HG03066 (cell line): ENCODE data around the gene CCDC159.
"Not testable (repeated sequence)": the region's sequence is repeated elsewhere in the genome, so short reads cannot be mapped to it uniquely, and the experiment has no call there.

Experiments
- ATAC-seq: cut with Tn5 transposase; IDR thresholded peaks from one replicate; pipeline ENCODE4 v1.9.1; 2021; ENCODE audit warnings: low read depth; ENCODE audit not compliant: unreplicated experiment

Gene CCDC159

GRCh38 chr19:11364935-11365334 is 18.6 kb downstream of the CCDC159 start:
- ATAC-seq, result no peak

GRCh38 chr19:11365557-11366117 is 19.3 kb downstream of the CCDC159 start:
- ATAC-seq, result no peak

- no peak for ATAC-seq
These were observed 21.2 kb downstream of the CCDC159 start for GRCh38 chr19:11367528-11367927.

GRCh38 chr19:11370744-11371143 is 24.4 kb downstream of the CCDC159 start:
- no peak for ATAC-seq

GRCh38 chr19:11373166-11373884 is 27.0 kb downstream of the CCDC159 start:
- no peak for ATAC-seq

- ATAC-seq, result no peak
These were observed 27.6 kb downstream of the CCDC159 start for GRCh38 chr19:11373885-11374432.

- peak; percentile 93 for ATAC-seq
These were observed 28.3 kb downstream of the CCDC159 start, which contains the start of gene SWSAP1 for GRCh38 chr19:11374433-11375142. SWSAP1 (plus strand) TSS chr19:11374666; CDS start chr19:11374681, 15 bp downstream.

- no peak for ATAC-seq
These were observed 29.0 kb downstream of the CCDC159 start for GRCh38 chr19:11375143-11375948.

- ATAC-seq, result no peak
These were observed 30.9 kb downstream of the CCDC159 start for GRCh38 chr19:11377237-11377636.

- ATAC-seq, result no peak
These were observed 31.4 kb downstream of the CCDC159 start for GRCh38 chr19:11377756-11378155.

- no peak for ATAC-seq
These were observed 32.2 kb downstream of the CCDC159 start for GRCh38 chr19:11378319-11379189.

- not testable (repeated sequence) for ATAC-seq
These were observed 33.0 kb downstream of the CCDC159 start for GRCh38 chr19:11379269-11379845.

- no peak for ATAC-seq
These were observed 33.6 kb downstream of the CCDC159 start for GRCh38 chr19:11379857-11380350.

GRCh38 chr19:11380653-11381537 is 34.6 kb downstream of the CCDC159 start:
- ATAC-seq, result peak; percentile 80

GRCh38 chr19:11382898-11383705 is 36.8 kb downstream of the CCDC159 start:
- ATAC-seq, result no peak

- no peak for ATAC-seq
These were observed 37.4 kb downstream of the CCDC159 start for GRCh38 chr19:11383706-11384048.

GRCh38 chr19:11384778-11385129 is 38.4 kb downstream of the CCDC159 start:
- no peak for ATAC-seq
